ENCODE measurements around the gene CYLD.

The CYLD gene

GRCh38 chr16:50781043-50781442, 39.2 kb downstream of the CYLD start:
- DNase-seq (ENCODE audit: low spot score): peak; percentile 36

DNA sequence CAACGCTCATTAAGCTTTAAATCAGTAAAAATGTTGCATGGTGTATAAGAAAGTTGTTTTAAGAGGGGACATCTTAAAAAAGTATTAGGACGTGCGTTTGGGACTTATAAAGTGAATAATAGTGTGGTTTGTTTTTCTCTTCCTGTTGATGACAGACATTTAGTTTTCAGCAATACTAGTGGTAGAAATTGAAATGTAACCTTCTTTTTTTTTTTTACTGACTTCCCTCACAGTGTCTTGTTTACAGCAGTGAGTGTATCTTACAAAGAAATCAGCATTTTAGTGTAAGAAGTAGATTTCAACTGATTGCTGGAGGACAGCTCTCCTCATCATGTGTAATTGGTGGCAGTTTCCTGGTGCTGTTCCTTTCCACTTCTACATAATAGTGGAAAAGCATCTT, 39.6 kb downstream of the CYLD start:
- DNase-seq (ENCODE audit: low spot score): peak; percentile 27

DNA sequence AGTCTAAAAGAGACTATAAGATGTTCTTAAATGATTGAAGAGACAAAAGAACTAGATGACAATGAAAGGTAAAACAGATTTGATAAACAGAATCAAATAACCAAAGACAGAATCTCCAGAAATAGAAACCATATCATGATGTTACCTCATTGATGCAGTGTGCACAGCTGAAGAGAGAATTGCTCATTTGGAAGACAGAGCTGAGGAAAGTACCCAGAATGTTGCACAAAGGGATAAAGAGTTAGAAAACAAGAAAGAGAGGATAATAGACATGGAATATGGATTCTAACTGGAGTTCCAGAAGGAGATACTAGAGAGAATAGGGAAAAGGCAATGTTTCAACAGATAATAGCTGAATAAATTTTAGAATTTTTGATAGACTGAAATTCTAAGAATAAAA, 47.9 kb downstream of the CYLD start:
- no peak for DNase-seq (ENCODE audit: low spot score)

DNA sequence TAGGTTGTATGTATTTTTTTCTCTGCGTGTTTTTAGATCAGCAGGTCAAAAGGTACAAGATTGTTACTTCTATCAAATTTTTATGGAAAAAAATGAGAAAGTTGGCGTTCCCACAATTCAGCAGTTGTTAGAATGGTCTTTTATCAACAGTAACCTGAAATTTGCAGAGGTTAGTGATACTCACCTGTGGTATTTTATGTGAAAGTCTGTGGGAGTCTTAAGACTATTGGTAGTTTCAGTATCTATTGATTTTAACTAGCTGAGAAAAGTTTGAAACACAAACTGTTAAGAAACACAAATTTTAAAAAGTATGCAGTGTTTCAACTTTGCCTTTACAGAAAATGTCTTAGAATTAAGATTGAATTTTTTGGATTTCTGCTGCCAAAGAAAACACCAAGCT, 49.6 kb downstream of the CYLD start:
- no peak for DNase-seq (ENCODE audit: low spot score)

GRCh38 chr16:50796829-50797228, 54.9 kb downstream of the CYLD start:
- no peak for DNase-seq (ENCODE audit: low spot score)

DNA sequence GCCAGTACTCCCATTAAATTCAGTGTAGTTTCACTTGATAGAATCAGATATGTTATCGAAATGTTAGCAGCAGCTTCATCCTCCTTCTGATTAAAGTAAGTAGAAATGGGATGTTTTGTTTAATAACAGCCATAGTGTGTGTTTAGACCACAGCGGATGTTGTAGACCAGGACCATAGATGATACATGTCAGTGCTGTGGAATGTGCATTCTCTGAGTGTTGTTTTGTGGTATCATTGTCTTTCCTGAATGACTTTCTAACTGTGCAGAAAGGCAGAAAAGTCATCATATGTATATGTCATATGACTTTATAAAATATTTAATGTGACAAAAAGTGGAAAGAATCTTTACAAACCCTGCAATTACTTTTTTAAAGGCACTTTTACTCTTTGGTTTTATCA, 55.6 kb downstream of the CYLD start:
- no peak for DNase-seq (ENCODE audit: low spot score)

DNA sequence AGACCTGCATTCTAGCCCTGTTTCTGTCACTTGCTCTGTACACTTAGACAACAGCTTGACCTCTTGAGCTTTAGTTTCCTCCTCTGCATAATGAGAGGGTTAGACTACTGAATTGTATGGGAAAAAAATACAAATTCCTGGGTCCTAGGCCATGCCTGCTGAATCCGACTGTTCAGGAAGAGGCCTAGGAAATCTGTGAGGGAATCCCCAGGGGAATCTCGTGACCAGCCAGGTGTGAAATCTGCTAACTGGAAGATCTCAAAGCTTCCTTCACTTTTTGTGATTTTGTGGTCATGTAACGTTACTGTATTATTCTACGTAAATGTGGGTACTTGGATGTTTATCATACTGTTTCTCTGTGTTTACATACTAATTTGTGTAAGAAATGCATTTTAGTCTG, 58.2 kb downstream of the CYLD start:
- no peak for DNase-seq (ENCODE audit: low spot score)

DNA sequence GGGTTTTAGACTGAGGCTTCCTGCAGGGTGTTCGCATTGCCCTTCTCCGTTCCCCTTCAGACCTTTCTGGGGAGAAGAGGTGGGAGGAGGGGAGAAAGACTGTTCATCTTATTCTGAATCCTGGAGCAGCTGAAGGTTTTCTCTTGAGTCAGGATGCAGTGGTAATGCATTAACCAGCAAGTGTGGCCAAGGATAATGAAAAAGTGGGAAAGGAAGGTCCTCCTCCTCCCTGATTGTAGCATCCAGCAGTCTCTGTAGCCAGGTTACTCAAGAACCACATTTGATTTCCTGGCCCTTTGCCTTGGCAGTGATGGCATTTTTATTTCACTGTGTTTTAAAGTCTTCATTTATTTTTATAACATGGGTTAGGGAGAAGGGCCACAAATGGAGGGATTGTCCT, 59.1 kb downstream of the CYLD start:
- DNase-seq (ENCODE audit: low spot score): no peak

DNA sequence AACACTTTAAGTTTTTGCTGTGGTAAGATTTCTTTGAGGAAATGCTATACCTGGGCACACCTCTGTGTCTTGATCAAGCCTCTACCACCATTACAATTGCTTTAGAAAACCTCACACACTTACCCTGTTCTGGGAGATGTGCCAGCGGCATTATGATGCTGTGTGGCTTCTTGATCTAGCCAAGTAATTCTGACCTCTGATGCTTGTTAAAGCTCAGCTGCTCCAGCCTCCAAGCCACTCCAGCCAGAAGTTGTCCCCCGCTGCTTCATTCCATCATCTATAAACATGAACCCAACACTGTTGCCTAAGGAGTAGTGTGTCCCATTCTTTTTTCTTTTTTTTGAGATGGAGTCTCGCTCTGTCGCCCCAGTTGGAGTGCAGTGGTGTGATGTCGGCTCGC, 60.1 kb downstream of the CYLD start:
- DNase-seq (ENCODE audit: low spot score): no peak

DNA sequence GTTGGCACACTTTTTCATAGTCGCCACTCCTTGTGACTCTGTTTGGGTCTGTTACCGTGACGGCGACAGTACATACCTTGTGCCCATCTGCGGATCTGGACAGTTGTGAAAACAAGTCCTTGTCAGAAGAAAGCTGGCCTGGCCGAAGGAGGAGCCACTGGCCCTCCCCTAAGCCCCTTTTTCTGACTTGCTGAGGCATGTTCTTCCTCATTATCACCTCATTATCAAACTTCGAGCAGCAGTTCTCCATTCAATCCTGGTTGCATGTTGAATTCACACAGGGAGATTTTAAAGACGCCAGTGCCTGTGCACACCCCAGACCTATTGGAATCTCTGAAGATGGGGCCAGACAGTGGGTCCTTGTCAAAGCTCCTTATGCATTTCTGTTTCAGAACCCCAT, 61.1 kb downstream of the CYLD start:
- no peak for DNase-seq (ENCODE audit: low spot score)

GRCh38 chr16:50804290-50804907, 62.5 kb downstream of the CYLD start:
- no peak for DNase-seq (ENCODE audit: low spot score)

GRCh38 chr16:50806099-50807062, 64.5 kb downstream of the CYLD start:
- peak; percentile 91 for DNase-seq (ENCODE audit: low spot score)

DNA sequence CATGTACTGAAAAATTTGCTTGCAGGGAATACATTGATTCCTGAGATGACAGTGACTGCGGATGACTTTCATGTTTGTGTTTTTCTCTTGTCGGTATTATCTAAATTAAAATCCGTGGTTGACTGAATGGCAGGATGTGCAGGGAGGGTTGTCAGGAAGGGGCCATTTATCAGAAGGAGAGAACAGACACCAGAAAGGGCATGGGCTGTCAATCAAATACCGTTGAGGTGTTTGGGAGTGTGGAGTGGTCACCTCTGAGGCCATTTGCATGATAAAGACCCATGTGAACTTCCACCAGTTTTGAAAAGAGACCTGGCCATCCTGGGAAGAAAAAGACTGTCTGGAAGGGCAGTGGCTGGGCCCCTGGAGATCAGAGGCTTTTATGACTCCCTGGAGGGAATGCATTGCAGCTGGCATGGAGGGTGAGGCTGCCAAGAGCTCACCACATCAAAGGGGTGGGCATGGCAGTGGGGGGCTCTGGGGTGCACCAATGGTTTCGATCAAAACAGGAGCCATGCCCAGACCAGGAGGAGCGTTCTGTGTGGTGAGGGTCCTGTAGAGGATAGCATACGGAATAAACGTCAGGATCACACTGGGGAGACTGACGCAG, 67.1 kb downstream of the CYLD start:
- DNase-seq (ENCODE audit: low spot score): no peak

DNA sequence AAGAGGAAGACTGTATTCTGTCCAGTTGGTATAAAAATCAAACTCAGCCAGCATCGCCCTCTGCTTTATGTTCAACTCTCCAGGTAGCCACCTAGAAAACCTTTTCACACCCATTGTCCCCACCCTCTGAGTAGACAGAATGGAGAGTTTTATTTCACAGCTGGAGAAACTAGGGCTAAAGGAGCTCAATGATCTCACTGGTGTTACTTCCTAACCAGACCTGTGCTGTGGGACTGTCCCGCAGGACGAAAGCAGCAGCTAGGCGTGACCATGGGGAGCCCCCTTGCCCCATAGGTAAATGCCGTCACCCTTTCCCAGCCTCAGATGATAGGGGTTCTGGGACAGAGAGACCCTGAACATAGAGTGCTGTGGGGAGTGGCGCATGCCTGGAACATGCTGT, 67.7 kb downstream of the CYLD start:
- DNase-seq (ENCODE audit: low spot score): no peak

DNA sequence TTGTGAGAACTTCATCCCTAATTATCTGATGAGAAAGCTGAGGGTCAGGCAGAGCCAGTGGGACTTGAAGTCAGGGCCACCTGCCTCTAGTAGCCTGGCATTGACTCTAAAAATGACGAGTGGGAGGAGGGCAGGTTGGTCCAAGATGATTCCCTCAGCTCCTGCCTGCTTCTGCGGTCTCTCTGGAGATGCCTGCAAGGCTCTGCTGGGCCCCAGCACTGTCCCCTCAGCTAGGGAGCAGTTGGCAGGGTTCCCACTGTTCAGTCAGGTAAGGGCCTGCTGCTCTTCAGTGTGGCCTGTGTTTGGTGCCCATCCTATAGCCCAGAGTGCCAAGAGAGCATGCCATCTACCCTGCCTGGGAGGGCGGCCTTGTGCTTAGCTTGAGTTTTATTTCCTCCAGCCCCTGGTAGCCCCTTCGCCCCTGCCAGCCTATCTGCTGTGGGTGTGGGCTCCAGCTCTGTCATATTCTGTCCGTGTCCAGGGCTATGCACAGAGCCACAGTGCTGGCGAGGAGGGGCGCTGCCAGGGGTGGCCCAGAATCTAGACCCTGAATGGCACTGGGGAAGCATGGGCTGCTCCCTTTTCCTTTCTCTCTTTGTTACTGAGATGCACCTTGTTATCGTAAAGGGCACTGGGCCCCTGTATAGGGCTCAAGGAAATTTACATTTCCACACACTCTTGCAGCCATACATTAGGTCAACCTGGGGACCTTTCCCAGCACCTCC, 68.5 kb downstream of the CYLD start:
- no peak for DNase-seq (ENCODE audit: low spot score)

DNA sequence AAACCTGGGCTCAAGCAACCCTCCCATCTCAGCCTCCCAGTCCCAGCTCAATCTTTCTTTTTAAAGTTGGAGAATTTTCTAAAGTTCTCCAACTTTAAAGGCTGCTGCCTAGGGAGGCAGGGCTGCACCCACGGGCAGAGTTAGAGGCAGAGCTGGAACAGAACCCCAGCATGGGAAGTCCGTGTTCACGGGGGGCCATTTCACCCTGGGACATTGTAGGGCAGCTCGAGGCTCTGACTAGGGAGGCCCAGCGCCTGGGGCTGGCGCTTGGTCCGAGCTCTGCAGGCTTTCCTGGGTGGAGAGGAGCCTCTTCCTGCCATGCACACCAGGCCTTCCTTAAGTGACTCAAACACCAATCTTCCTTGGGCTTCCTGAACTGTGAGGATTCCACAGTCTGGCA, 70.2 kb downstream of the CYLD start:
- no peak for DNase-seq (ENCODE audit: low spot score)

- no peak for DNase-seq (ENCODE audit: low spot score)
These were observed 71.1 kb downstream of the CYLD start for GRCh38 chr16:50812876-50813466.

DNA sequence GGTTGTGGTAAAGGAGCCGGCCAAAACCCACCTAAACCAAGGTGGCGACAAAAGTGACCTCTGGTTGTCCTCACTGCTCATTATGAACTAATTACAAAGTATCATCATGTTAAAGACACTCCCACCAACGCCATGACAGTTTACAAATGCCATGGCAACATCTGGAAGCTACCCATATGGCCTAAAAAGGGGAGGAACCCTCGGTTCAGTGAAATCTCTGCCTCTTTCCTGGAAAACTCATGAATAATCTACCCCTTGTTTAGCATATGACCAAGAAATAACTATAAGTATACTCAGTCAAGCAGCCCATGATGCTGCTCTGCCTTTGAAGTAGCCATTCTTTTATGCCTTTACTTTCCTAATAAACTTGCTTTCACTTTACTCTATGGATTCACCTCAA, 72.2 kb downstream of the CYLD start:
- no peak for DNase-seq (ENCODE audit: low spot score)

GRCh38 chr16:50814541-50814940, 72.7 kb downstream of the CYLD start:
- DNase-seq (ENCODE audit: low spot score): no peak

DNA sequence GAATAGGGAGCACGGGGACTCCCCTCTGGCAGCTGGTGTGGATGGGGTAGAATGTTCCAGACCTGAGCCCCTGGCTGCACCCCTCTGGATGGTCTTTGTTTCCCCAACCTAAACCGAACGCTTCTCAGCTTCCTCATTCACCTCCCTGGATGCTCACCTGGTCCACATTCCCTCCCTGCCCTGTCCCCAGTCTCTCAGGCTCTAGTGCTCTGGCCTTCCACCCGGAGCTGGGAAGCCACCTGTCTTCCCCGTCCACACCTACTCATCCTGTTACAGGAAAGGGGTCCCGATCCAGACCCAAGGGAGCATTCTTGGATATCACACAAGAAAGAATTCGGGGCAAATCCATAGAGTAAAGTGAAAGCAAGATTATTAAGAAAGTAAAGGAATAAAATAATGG, 73.5 kb downstream of the CYLD start:
- DNase-seq (ENCODE audit: low spot score): no peak

GRCh38 chr16:50816901-50817555, 75.1 kb downstream of the CYLD start:
- DNase-seq (ENCODE audit: low spot score): no peak

DNA sequence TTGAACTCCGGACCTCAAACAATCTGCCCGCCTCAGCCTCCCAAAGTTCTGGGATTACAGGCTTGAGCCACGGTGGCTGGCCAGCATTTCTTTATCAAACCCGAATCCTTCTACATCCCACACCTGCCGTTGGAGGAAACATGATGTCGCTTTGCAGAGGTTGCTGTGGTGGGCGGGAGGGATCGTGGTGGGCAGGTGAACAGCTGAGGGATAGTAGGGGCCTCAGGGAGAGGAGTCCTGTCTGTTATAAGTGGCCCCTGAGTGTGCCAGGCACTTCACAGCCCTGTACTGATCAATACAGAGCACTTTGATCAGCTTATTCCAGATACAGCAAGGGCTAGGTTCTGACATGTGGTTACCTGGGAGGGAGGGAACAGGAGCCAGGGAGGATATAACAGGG, 76.5 kb downstream of the CYLD start:
- DNase-seq (ENCODE audit: low spot score): no peak
